NCI-H2196 (cell line): ENCODE data around the gene DLG2.

ENCODE experiments used
- DNase-seq: peaks from one replicate; lab custom pipeline; 2025; ENCODE audit not compliant: unreplicated experiment; lab: John Stamatoyannopoulos, UW

Gene DLG2

GRCh38 chr11:84089072-84090057 is 1537.8 kb downstream of the DLG2 start:
- DNase-seq, result no peak

- DNase-seq, result no peak
These were observed 1555.3 kb downstream of the DLG2 start for GRCh38 chr11:84071851-84072250.

- no peak for DNase-seq
These were observed 1558.1 kb downstream of the DLG2 start for GRCh38 chr11:84069048-84069447.

- no peak for DNase-seq
These were observed 1565.4 kb downstream of the DLG2 start for GRCh38 chr11:84061726-84062125.

- no peak for DNase-seq
These were observed 1570.3 kb downstream of the DLG2 start for GRCh38 chr11:84056653-84057376.

GRCh38 chr11:84045146-84045545 is 1582.0 kb downstream of the DLG2 start:
- DNase-seq, result no peak

GRCh38 chr11:84044706-84045105 is 1582.4 kb downstream of the DLG2 start:
- DNase-seq, result no peak

- DNase-seq, result no peak
These were observed 1590.4 kb downstream of the DLG2 start for GRCh38 chr11:84036664-84037194.

GRCh38 chr11:84035645-84036044 is 1591.5 kb downstream of the DLG2 start:
- no peak for DNase-seq

- DNase-seq, result no peak
These were observed 1592.7 kb downstream of the DLG2 start for GRCh38 chr11:84034484-84034883.

GRCh38 chr11:84024266-84024665 is 1602.9 kb downstream of the DLG2 start:
- no peak for DNase-seq

GRCh38 chr11:84022695-84023094 is 1604.4 kb downstream of the DLG2 start:
- DNase-seq, result no peak

- no peak for DNase-seq
These were observed 1604.9 kb downstream of the DLG2 start for GRCh38 chr11:84022201-84022600.

GRCh38 chr11:84021291-84021690 is 1605.9 kb downstream of the DLG2 start:
- DNase-seq, result no peak

GRCh38 chr11:84019571-84020194 is 1607.5 kb downstream of the DLG2 start:
- DNase-seq, result no peak

- DNase-seq, result no peak
These were observed 1612.6 kb downstream of the DLG2 start for GRCh38 chr11:84014539-84014938.

- no peak for DNase-seq
These were observed 1614.8 kb downstream of the DLG2 start for GRCh38 chr11:84012171-84012826.

- no peak for DNase-seq
These were observed 1624.0 kb downstream of the DLG2 start for GRCh38 chr11:84003181-84003580.

- DNase-seq, result no peak
These were observed 1628.2 kb downstream of the DLG2 start for GRCh38 chr11:83998921-83999320.

- DNase-seq, result no peak
These were observed 1636.9 kb downstream of the DLG2 start for GRCh38 chr11:83990160-83990733.
